SK-N-SH treated with all-trans-retinoic acid at 6 μM for 48 hours (cell line): ENCODE measurements around the gene SPATA1.

Source experiments
- CSRNP3 ChIP-seq: fragments of 250-450 bp; sonication (Bioruptor Pico); IDR thresholded peaks from 2 replicates; pipeline ENCODE4 v1.5.1; 2021; ENCODE audit warnings: mild to moderate bottlenecking, moderate library complexity
- PATZ1 ChIP-seq: fragments of 250-450 bp; sonication (Bioruptor Pico); IDR thresholded peaks from 2 replicates; pipeline ENCODE4 v1.8.0; 2020; ENCODE audit warnings: mild to moderate bottlenecking, moderate library complexity, borderline replicate concordance
- PPARA ChIP-seq: fragments of 250-450 bp; sonication (Bioruptor Pico); IDR thresholded peaks from 2 replicates; pipeline ENCODE4 v1.5.0; 2020; ENCODE audit warnings: mild to moderate bottlenecking, borderline replicate concordance
- RARB ChIP-seq: fragments of 250-450 bp; sonication (Bioruptor Pico); IDR thresholded peaks from 2 replicates; pipeline ENCODE4 v1.8.0; 2021; ENCODE audit warnings: mild to moderate bottlenecking, moderate library complexity
- TOX ChIP-seq: fragments of 250-450 bp; sonication (Bioruptor Pico); IDR thresholded peaks from 2 replicates; pipeline ENCODE4 v1.8.0; 2021; ENCODE audit warnings: mild to moderate bottlenecking, moderate library complexity, borderline replicate concordance
- TF ChIP-seq, protein P1 (sequence below): fragments of 250-450 bp; sonication (Bioruptor Pico); IDR thresholded peaks from 2 replicates; pipeline ENCODE4 v1.5.1; 2020; ENCODE audit warnings: low read depth, mild to moderate bottlenecking, moderate library complexity

- TF ChIP-seq PPARA (CRISPR knock-in tag) (no peak), CSRNP3 (CRISPR knock-in tag) (no peak), RARB (CRISPR knock-in tag) (no peak), TOX (CRISPR knock-in tag) (no peak), PATZ1 (CRISPR knock-in tag) (no peak)
- TF ChIP-seq, protein P1, sequence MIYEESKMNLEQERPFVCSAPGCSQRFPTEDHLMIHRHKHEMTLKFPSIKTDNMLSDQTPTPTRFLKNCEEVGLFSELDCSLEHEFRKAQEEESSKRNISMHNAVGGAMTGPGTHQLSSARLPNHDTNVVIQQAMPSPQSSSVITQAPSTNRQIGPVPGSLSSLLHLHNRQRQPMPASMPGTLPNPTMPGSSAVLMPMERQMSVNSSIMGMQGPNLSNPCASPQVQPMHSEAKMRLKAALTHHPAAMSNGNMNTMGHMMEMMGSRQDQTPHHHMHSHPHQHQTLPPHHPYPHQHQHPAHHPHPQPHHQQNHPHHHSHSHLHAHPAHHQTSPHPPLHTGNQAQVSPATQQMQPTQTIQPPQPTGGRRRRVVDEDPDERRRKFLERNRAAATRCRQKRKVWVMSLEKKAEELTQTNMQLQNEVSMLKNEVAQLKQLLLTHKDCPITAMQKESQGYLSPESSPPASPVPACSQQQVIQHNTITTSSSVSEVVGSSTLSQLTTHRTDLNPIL (CRISPR knock-in tag): no peak
Measured at GRCh38 chr1:84603223-84603622, 97.0 kb downstream of the SPATA1 start.
